HG02610 (cell line): ENCODE results near the gene IRF4.
"Not testable (repeated sequence)": the region's sequence is repeated elsewhere in the genome, so short reads cannot be mapped to it uniquely, and the experiment has no call there.

Source experiments
- ATAC-seq: cut with Tn5 transposase; IDR thresholded peaks from one replicate; pipeline ENCODE4 v1.9.1; 2021; ENCODE audit warnings: mild to moderate bottlenecking, moderate library complexity; ENCODE audit not compliant: unreplicated experiment

IRF4 gene

DNA sequence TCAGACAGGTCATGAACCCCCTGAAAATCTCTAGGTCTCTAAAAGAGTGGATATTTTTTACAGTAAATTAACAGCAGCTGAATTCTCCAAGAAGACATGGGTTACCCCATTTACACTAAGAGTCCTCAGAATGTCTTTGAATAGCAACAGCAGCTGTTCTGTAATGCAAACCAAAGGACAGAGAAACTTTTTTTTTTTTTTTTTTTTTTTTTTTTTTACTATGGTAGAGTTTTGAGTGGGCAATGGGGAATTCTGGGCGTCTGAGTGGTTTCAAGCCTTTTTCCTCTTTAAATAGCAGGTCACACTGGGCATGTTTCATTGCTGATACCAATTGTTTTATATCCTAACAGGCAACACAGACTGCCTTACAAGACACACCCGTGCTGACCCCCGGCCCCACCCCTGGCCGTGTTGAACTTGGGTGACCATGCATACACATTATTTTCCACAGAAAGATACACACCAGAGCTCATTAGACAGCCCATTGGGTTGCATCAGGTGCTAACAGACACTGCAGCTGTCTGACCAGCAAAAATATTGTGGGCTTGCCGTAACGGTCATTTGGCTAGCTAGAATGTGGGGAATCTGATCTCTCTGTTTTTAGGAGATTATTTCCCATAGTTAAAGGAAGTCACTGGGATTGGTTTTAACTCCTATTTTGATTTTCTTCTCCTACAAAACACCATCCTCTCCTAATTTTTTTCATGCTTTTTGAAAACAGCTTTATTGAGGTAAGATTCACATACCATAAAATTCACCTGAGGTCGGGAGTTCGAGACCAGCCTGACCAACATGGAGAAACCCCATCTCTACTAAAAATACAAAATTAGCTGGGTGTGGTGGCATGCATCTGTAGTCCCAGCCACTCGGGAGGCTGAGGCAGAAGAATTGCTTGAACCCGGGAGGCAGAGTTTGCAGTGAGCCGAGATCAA, 26.7 kb upstream of the IRF4 start:
- peak; percentile 52 for ATAC-seq

DNA sequence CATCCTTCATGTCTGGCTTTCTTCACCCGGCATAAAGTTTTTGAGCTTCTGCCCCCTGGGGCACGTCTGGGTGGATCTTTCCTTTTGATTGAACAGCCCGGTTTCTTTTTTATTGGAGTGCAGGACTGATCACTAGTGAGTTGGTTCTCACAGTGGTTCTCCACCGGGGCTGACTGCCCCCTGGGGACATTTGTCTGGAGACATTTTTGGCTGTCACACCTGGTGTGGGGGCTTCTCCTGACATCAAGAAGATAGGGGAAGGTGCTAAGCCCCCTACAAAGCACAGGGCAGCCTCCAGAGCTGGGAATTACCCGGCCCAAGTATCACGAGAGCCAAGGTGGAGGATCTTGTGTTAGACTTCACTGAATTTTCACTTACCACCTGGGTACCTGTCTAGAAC, 25.7 kb upstream of the IRF4 start:
- no peak for ATAC-seq

DNA sequence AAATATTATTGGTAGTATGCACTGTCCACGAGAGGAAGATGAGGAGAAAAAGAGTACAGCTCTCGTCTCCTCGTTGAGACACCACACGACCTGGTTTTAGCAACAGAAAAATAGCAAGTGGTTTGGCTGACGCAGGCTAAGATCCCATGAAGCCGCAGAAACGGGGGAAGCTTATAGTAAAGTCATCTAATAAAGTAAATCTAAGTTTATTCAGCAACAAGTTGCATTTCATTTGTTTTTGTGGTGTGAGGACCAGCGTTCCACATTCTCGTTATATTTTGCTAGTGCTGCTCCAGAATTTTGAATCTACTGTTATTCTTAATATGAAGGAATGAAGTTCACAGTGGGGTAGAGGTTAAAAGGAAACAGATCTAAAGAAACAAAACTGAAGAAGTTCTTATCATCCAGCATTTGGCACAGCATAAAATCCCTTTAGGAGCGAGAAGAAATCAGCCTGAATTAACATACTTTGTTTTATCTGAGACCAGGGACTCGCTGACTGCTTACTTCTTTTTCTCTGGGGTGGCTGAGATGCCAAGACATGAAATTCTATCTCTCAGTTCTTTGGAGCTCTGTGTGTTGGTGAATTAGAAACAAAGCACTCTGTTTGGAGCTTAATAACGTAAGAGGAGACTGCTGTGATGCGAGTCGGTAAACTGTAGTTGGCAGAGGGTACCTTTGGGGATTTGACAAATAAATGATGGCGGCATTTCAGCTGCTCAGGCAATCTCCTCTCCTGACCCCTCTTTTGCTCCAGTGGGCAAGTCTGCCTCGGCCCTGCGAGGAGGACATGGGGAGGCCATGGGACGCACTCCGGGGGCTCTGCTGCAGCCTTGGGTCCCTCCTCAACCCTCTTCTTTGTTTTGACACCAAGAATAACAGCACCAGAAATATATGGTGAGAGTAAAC, 24.9 kb upstream of the IRF4 start:
- ATAC-seq = no peak

DNA sequence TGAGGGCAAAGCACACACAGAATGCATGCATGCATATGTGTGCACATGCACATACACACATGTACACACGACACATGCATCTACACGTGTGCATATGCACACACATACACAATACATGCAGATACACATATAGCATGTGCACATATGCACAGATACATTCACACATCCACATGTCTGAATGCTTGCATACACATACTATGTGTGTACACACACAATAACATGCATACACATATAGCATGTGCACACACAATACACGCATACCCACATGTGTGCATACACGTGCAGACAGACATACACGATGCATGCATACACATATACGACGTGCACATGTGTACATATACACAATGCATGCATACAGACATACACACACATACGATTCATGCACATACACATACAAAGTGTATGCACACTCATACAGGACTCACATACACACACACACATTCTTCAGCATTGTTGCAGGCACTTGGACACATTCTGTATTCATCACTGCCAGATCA, 24.2 kb upstream of the IRF4 start:
- ATAC-seq = no peak

DNA sequence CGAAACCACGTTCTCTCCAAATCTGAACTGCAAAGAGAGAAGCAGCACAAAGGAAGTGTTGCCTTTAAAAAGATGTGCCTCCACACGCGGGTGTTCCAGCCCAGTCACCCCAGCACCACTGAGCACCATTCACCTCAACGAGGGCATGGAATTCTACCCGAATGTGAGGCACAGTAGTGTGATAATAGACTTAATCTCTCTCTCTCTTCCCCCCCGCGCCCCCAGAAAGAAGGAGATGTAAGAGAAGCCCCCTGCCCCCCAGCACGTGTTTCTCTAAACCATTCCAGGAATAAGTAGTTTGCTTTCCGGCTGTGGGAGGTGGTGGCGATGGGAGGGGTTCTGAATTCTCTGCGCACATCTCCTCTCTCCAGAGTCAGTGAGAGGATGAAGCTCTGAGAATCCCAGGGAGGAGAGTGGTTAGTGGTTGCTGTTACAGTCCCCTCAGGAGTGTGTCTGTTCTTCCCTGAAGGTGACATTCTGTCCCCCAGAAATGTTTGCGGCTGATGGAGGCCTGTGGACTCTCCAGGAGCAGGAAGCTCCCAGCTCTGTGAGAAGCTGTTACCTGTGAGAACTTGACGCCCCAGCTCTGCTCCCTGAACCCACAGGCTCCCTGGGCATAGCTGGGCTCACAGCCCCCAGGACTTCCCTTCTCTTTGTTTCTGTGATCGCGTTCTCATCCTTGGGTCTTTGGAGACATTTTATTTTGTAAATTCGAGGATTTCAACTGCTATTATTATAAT, 23.5 kb upstream of the IRF4 start:
- no peak for ATAC-seq

DNA sequence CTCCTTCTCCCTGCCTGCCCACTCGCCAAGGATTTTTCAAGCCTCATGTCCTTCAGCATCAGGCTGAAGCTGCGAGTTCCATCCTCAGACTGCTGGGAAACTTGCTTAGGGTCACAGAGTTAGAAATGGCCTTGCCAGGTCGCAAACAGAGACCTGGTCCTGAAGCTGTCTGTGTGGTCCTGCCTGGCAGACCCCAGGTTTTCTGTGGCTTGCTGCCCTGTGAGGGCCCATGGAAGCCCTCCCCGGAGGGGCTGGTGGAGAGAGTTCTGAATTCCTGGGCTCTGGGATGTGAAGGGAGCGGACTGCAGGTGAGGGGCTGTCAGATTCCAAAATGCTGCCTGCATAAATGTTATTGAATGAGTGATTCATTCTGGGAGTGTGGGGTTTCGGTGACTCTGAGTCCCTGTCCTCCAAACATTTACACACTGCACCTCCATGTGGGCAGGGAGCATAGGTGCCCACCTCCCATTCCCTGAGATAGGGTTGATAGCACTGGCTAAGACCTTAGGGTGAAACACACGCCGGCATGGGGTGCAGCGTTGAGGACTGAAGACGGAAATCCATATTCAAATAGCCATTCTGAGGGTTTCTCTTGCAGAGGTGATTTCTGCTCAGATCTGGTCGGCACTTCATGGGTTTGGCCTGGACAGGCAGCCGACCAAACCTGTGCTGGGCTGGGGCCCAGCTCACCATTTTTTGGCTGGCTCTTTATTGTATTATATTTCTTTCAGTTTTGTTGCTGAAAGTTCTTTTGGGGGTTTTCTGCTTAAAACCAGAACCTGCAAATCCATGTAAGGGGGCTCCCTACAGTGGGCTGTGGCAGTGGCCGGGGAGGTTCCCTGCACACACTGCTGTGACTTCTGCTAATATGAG, 21.8 kb upstream of the IRF4 start:
- ATAC-seq = no peak

DNA sequence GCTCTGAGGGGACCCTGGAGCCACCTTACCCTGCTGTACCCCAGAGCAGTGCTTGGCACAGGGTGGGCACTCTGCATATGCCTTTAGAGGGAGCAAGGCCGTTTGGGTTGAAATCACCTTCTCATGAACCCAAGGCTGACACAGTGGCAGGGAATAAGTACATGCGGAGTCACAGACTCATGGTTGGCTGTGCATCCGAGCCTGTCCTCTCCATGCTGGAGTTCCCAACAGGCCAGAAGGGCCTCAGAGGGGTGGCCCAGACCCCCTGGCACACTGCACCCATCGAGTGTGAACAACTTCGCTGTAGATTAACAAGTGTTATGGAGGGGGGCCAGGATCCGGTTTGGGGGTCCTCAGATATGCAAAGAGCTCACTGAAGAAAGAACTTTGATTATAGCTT, 21.0 kb upstream of the IRF4 start:
- no peak for ATAC-seq

DNA sequence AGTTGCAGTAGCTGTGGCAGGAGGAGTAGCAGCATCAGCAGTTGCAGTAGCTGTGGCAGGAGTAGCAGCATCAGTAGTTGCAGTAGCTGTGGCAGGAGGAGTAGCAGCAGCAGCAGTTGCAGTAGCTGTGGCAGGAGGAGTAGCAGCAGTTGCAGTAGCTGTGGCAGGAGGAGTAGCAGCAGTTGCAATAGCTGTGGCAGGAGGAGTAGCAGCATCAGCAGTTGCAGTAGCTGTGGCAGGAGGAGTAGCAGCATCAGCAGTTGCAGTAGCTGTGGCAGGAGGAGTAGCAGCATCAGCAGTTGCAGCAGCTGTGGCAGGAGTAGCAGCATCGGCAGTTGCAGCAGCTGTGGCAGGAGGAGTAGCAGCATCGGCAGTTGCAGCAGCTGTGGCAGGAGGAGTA, 19.7 kb upstream of the IRF4 start:
- not testable (repeated sequence) for ATAC-seq

DNA sequence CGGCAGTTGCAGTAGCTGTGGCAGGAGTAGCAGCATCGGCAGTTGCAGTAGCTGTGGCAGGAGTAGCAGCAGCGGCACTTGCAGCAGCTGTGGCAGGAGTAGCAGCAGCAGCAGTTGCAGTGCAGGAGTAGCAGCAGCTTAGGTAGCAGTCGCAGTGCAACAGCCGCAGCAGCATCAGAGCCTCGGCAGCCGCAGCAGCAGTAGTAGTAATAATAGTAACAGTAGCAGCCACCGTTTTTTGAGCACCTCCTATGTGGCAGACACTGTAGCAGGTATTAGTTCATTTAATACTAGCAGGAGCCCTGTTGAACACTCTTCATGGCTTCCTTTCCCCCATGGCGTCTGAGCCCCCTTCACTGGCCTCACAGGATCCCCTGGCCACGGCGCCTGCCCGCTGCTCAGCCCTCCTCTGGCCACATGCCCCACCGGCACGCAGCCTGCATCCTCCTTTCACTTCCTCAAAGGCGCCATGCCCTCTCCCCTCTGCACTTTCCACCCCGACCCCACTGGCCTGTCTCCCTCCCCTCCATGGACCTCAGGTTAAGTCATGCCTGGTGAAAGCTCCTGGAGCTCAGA, 19.1 kb upstream of the IRF4 start:
- no peak for ATAC-seq

DNA sequence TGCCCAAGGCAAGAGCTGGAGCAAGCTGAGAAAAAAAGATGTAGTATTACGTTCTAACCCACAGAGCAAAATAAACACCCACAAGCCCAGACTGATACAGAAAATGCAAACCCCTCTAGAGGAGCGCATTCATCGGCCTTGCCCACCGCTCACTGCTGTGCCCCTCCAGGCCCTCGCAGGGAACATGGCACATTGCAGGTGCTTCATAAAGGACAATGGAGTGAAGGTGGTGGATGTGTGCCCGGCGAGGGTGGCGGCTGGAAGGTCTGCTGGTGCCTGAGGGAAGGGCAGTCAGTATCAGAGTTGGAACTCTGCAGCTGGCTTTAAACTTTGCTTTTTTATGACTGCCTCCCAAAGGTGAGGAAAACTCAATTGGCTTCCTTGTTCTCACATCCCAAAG, 18.5 kb upstream of the IRF4 start:
- no peak for ATAC-seq

DNA sequence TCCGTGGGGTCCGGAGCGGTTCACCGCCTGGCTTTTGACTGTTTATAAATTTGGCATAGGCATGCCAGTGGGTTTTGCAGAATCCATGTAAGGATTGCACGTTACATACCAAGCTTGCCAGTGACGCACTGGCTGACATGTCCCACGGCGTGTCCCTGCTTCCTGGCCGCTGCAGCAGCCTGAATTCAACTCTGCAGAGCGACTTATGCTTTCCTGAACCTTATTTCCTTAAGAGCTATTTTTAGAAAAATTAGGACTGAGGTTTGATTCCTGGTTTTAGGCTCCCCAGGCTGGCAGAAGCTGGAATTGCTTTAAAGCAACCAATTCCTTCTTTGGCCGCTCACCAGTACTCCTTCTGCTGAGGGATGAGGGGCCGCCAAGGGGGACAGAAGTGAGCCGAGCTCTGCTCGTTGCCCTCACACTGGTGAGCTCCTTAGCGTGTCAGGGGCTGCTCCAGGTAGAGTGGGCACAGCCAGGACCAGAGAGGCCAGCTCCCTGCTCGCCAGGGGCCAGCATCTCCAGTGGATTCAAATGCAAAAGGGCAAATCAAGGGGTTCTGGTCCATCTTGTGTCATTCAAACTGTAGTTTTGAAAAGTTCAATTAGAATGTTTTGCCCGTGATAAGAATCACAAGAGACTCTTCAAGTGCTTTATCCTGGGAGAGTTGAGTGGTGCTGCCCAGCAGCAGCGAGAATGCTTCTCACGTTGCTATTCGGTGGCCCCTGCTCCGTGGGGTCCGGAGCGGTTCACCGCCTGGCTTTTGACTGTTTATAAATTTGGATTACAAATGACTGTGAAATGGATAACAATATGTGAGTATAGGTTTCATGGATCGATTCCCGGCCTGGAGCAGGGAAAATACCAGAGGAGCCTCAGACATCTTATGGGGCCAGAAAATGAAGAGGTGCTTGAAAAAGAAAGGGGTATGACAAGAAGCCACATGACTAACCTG, 17.5 kb upstream of the IRF4 start:
- ATAC-seq = no peak

DNA sequence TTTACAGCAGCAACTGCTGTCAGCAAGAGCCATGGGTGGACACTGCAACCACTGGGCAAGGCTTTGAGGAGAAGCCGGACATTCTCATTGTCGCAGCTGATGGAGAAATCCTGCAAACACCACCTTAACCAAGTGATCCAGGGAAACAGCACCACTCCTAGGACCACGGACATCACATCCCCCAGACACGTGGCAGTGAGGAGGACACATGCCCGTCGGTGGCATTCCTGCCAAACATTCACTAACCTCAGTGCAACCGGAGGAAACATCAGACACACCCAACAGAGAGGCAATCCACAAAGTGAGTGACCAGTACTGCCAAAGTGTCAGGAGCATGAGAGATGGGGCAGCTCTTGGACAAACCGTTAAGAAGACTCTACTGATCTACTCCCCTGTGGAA, 16.6 kb upstream of the IRF4 start:
- ATAC-seq = no peak

DNA sequence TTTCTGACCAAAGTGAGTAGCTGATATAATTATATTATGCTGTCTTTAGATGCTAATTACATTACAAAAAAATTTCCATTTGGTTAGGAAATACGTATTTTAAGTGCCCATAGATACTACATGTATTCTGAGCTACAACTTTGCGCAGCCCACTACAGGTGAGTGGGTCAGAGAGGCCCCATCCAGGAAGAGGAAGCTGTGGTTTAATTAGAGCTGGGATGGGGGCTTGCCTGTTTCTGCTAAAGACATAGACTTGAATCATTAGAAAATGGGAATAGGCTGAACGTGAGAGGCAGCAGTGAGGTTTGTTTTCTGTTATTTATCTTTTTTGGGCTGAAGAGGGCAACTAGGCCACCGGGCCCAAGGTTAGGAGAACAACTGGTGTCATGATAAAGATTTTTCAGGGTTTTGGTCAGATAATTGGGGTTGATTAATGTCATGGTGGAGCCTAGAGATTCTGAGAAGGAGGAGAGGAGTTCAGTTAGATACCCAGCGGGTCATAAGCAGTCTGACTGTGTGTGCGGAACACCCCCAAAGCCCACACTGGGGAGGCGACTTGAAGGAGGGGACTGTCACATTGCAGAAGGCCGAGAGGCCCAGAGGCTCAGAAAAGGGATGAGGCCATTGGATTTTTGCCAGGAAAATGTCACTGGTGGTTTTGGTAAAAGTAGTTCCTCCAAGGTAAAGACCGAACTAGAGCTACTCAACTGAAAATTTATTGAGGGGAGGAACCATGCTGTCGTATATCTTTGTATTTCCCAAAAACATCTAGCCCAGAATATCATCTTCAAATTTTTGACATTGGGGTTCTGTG, 14.5 kb upstream of the IRF4 start:
- ATAC-seq = no peak

DNA sequence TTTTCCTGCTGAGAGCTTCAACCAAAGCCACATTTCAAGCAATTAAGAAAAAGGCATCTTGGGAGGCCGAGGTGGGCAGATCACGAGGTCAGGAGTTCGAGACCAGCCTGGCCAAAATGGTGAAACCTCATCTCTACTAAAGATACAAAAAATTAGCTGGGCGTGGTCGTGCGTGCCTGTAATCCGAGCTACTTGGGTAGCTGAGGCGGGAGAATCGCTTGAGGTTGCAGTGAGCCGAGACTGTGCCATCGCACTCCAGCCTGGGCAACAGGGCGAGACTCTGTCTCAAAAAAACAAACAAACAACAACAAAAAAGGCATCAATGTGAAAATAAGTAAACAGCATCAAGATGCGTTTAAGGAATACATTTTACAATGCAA, 13.9 kb upstream of the IRF4 start:
- not testable (repeated sequence) for ATAC-seq

DNA sequence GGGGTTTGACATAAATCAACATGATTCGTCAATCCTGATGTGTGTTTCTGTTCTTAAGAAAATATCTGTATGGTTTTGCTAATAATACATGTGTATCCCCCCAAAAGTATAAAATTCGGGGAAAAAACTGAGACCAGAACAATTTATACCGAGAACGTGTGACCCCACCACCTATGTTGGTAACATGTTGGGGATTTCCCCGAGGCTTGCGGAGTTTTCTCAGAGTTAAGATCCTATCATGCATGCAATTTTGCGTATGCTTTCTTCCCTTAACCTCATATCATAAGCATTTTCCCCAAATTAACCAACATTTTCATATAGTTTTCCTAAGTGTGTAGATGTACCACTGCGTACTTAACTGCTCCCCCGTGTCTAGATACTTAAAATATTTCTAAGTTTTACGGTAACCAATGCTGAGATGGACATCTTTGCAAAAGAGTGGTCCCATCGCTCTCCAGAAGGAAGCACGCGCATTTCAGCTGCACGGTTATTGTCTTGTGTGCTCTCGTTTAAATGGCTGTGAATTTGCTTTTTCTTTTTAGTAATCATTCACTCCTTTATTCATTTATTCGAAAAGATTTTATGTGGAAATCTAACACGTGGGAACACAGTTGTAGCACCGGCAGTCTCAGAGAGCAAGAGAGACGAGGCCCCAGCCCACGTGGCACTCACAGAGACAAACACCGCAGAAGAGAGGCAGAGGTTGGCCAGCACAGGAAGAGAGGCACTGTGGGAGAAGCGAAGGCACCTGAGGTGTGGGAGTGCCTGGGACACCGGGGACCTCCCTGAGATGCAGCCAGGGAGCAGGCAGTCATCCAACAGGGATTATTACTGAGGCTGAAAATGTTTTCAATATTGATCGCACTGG, 13.2 kb upstream of the IRF4 start:
- no peak for ATAC-seq

DNA sequence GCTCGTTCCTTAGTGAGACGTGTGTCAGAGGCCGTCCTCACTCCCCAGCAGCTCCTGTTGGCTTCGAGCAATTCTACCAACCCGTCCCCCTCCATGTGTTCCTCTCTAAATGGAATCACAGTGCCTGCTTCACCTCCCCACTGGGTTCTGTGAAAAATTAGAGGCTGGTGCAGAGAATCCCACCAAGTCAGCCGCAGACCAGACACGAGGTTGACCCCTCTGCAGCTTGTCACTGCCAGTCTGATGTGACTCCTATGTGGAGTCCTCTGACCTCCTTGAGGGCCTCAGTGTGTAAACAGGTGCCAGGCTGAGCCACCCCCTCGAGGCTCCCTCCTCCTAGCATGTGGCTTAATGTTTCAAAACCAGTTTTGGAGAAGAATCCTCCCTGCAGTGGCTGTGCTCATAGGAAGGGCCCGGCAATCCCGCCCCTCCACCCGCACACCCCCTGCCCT, 12.6 kb upstream of the IRF4 start:
- ATAC-seq = no peak
